Measurements from ENCODE around the gene SP5. TPM values are rescaled to one million over a fixed set of nuclear protein-coding genes. Genes with fewer than 3 reads are reported as not detected.

Gene SP5
- total RNA-seq, 2 experiments from 2014 or later = not detected

GRCh38 chr2:170694316-170694715, 20.8 kb upstream of the SP5 start:
- DNase-seq = no peak
- Mint-ChIP-seq H3K36me3 (ENCODE audit: low read depth) (no peaks in the 10 kb centered on the region), H3K9me3 (no peaks in the 10 kb centered on the region), H3K4me3 (no peak overlapping the region), H3K4me1 (no peaks in the 10 kb centered on the region), H3K27me3 (peaks cover 9% of the 10 kb centered on the region), H3K27ac (no peak overlapping the region)
- ChIA-PET CTCF (no interaction called here), POLR2A (no interaction called here)

GRCh38 chr2:170695521-170696410, 19.4 kb upstream of the SP5 start:
- no peaks in the 10 kb centered on the region for H3K36me3 Mint-ChIP-seq (ENCODE audit: low read depth)
- no peak for DNase-seq
- H3K4me1 Mint-ChIP-seq = no peaks in the 10 kb centered on the region
- no peak overlapping the region for H3K4me3 Mint-ChIP-seq
- ChIA-PET POLR2A (no interaction called here), CTCF (no interaction called here)
- no peak overlapping the region for H3K27ac Mint-ChIP-seq
- no peaks in the 10 kb centered on the region for H3K9me3 Mint-ChIP-seq
- peaks cover 14% of the 10 kb centered on the region for H3K27me3 Mint-ChIP-seq

- Mint-ChIP-seq H3K4me1 (no peaks in the 10 kb centered on the region), H3K4me3 (no peak overlapping the region), H3K27me3 (peaks cover 16% of the 10 kb centered on the region), H3K9me3 (no peaks in the 10 kb centered on the region), H3K36me3 (ENCODE audit: low read depth) (no peaks in the 10 kb centered on the region), H3K27ac (no peak overlapping the region)
- ChIA-PET POLR2A (no interaction called here), CTCF (no interaction called here)
- no peak for DNase-seq
Measured at GRCh38 chr2:170696948-170697347, 18.2 kb upstream of the SP5 start.

GRCh38 chr2:170701011-170701410, 14.1 kb upstream of the SP5 start:
- H3K4me3 Mint-ChIP-seq = no peak overlapping the region
- no peak for DNase-seq
- CTCF ChIA-PET = interaction anchor here (0.6 to 1.0 kb wide), 2 partner anchors 12 to 104 kb away, joined by 3 to 4 read pairs; no protein-coding TSS in a partner anchor
- H3K4me1 Mint-ChIP-seq = no peaks in the 10 kb centered on the region
- H3K27me3 Mint-ChIP-seq = peaks cover 23% of the 10 kb centered on the region
- no peak overlapping the region for H3K27ac Mint-ChIP-seq
- POLR2A ChIA-PET = no interaction called here
- no peaks in the 10 kb centered on the region for H3K36me3 Mint-ChIP-seq (ENCODE audit: low read depth)
- H3K9me3 Mint-ChIP-seq = no peaks in the 10 kb centered on the region

GRCh38 chr2:170703776-170704476, 11.2 kb upstream of the SP5 start:
- peaks cover 34% of the 10 kb centered on the region for H3K27me3 Mint-ChIP-seq
- no peak overlapping the region for H3K4me3 Mint-ChIP-seq
- no peaks in the 10 kb centered on the region for H3K36me3 Mint-ChIP-seq (ENCODE audit: low read depth)
- ChIA-PET POLR2A (no interaction called here), CTCF (no interaction called here)
- no peak for DNase-seq
- H3K4me1 Mint-ChIP-seq = no peaks in the 10 kb centered on the region
- no peaks in the 10 kb centered on the region for H3K9me3 Mint-ChIP-seq
- no peak overlapping the region for H3K27ac Mint-ChIP-seq

GRCh38 chr2:170707821-170708795, 7.0 kb upstream of the SP5 start:
- ChIA-PET POLR2A (no interaction called here), CTCF (interaction anchor here (1.2 kb wide), 1 partner anchor 108 kb away, joined by 3 read pairs; the partner anchor contains the start of gene GAD1)
- peaks cover 63% of the 10 kb centered on the region for H3K27me3 Mint-ChIP-seq
- H3K4me3 Mint-ChIP-seq = no peak overlapping the region
- no peaks in the 10 kb centered on the region for H3K36me3 Mint-ChIP-seq (ENCODE audit: low read depth)
- no peak for DNase-seq
- H3K27ac Mint-ChIP-seq = no peak overlapping the region
- H3K9me3 Mint-ChIP-seq = no peaks in the 10 kb centered on the region
- H3K4me1 Mint-ChIP-seq = peaks cover 5% of the 10 kb centered on the region

- no peaks in the 10 kb centered on the region for H3K9me3 Mint-ChIP-seq
- peaks cover 68% of the 10 kb centered on the region for H3K27me3 Mint-ChIP-seq
- H3K27ac Mint-ChIP-seq = no peak overlapping the region
- no peaks in the 10 kb centered on the region for H3K36me3 Mint-ChIP-seq (ENCODE audit: low read depth)
- ChIA-PET CTCF (interaction anchor here (1.3 kb wide), 1 partner anchor 106 kb away, joined by 3 read pairs; the partner anchor contains the start of gene GAD1), POLR2A (no interaction called here)
- no peak for DNase-seq
- no peak overlapping the region for H3K4me3 Mint-ChIP-seq
- peaks cover 14% of the 10 kb centered on the region for H3K4me1 Mint-ChIP-seq
Measured at GRCh38 chr2:170710609-170710979, 4.5 kb upstream of the SP5 start.

GRCh38 chr2:170711196-170711773, 3.9 kb upstream of the SP5 start:
- Mint-ChIP-seq H3K27ac (no peak overlapping the region), H3K4me1 (peaks cover 16% of the 10 kb centered on the region), H3K4me3 (no peak overlapping the region), H3K36me3 (ENCODE audit: low read depth) (no peaks in the 10 kb centered on the region), H3K27me3 (peaks cover 71% of the 10 kb centered on the region), H3K9me3 (no peaks in the 10 kb centered on the region)
- ChIA-PET CTCF (interaction anchor here (1.3 kb wide), 1 partner anchor 105 kb away, joined by 3 read pairs; the partner anchor contains the start of gene GAD1), POLR2A (no interaction called here)
- DNase-seq = no peak

GRCh38 chr2:170711774-170712652, 3.1 kb upstream of the SP5 start:
- Mint-ChIP-seq H3K27ac (no peak overlapping the region), H3K4me3 (no peak overlapping the region), H3K27me3 (peaks cover 73% of the 10 kb centered on the region), H3K36me3 (ENCODE audit: low read depth) (no peaks in the 10 kb centered on the region), H3K4me1 (peaks cover 16% of the 10 kb centered on the region), H3K9me3 (no peaks in the 10 kb centered on the region)
- ChIA-PET POLR2A (no interaction called here), CTCF (interaction anchor here (1.3 to 2.2 kb wide), 4 partner anchors 11 to 108 kb away, joined by 3 to 8 read pairs (median 4); partner anchors contain the start of gene GAD1)
- no peak for DNase-seq

- ChIA-PET CTCF (interaction anchor here (0.8 to 2.2 kb wide), 4 partner anchors 12 to 389 kb away, joined by 3 to 8 read pairs (median 4); partner anchors contain the start of gene GAD1), POLR2A (no interaction called here)
- Mint-ChIP-seq H3K4me1 (peaks cover 22% of the 10 kb centered on the region), H3K9me3 (no peaks in the 10 kb centered on the region), H3K36me3 (ENCODE audit: low read depth) (no peaks in the 10 kb centered on the region), H3K27me3 (peaks cover 78% of the 10 kb centered on the region), H3K27ac (no peak overlapping the region), H3K4me3 (peak overlapping the region; percentile 22)
- no peak for DNase-seq
Measured at GRCh38 chr2:170712653-170713542, 2.2 kb upstream of the SP5 start.

Measured in activated CD4-positive, alpha-beta memory T cell treated with anti-CD3 and anti-CD28 coated beads, Interleukin-2, amount 10 ng/mL, durations not matched to agents 7 days and 5 days (primary cell).